ENCODE results near the gene GTPBP3.

Gene GTPBP3

GRCh38 chr19:17303167-17303939 is 34.0 kb upstream of the GTPBP3 start, which contains the start of gene ABHD8:
Gene ABHD8, minus strand, starts transcription at chr19:17303425. Its CDS starts 1,809 bp downstream, at chr19:17301616.
- H3K27me3 ChIP-seq (ENCODE audit: control insufficient read depth, insufficient read depth, low read length): no peaks in the 10 kb centered on the region
- H3K4me3 ChIP-seq (ENCODE audit: low read length): peak within 1 kb of the TSS; percentile 36
- H3K36me3 ChIP-seq (ENCODE audit: control insufficient read depth, insufficient read depth, low read length): no peaks in the 10 kb centered on the region
- peaks cover 32% of the 10 kb centered on the region for H3K4me1 ChIP-seq (ENCODE audit: control insufficient read depth, insufficient read depth, low read length)
- no peaks in the 10 kb centered on the region for H3K9me3 ChIP-seq (ENCODE audit: control insufficient read depth, low read length)
- H3K9ac ChIP-seq (ENCODE audit: low read length): peak within 1 kb of the TSS; percentile 75

GRCh38 chr19:17303940-17304267 is 33.4 kb upstream of the GTPBP3 start:
- Histone ChIP-seq H3K4me1 (ENCODE audit: control insufficient read depth, insufficient read depth, low read length) (peaks cover 32% of the 10 kb centered on the region), H3K27me3 (ENCODE audit: control insufficient read depth, insufficient read depth, low read length) (no peaks in the 10 kb centered on the region), H3K9ac (ENCODE audit: low read length) (no peak overlapping the region), H3K4me3 (ENCODE audit: low read length) (no peak overlapping the region), H3K36me3 (ENCODE audit: control insufficient read depth, insufficient read depth, low read length) (no peaks in the 10 kb centered on the region), H3K9me3 (ENCODE audit: control insufficient read depth, low read length) (no peaks in the 10 kb centered on the region)

- no peaks in the 10 kb centered on the region for H3K36me3 ChIP-seq (ENCODE audit: control insufficient read depth, insufficient read depth, low read length)
- H3K4me1 ChIP-seq (ENCODE audit: control insufficient read depth, insufficient read depth, low read length): peaks cover 32% of the 10 kb centered on the region
- no peak overlapping the region for H3K4me3 ChIP-seq (ENCODE audit: low read length)
- H3K9ac ChIP-seq (ENCODE audit: low read length): no peak overlapping the region
- H3K27me3 ChIP-seq (ENCODE audit: control insufficient read depth, insufficient read depth, low read length): no peaks in the 10 kb centered on the region
- no peaks in the 10 kb centered on the region for H3K9me3 ChIP-seq (ENCODE audit: control insufficient read depth, low read length)
These were observed 32.8 kb upstream of the GTPBP3 start for GRCh38 chr19:17304386-17305215.

GRCh38 chr19:17305216-17305516 is 32.2 kb upstream of the GTPBP3 start:
- no peaks in the 10 kb centered on the region for H3K36me3 ChIP-seq (ENCODE audit: control insufficient read depth, insufficient read depth, low read length)
- no peak overlapping the region for H3K4me3 ChIP-seq (ENCODE audit: low read length)
- peaks cover 37% of the 10 kb centered on the region for H3K4me1 ChIP-seq (ENCODE audit: control insufficient read depth, insufficient read depth, low read length)
- no peaks in the 10 kb centered on the region for H3K27me3 ChIP-seq (ENCODE audit: control insufficient read depth, insufficient read depth, low read length)
- no peaks in the 10 kb centered on the region for H3K9me3 ChIP-seq (ENCODE audit: control insufficient read depth, low read length)
- no peak overlapping the region for H3K9ac ChIP-seq (ENCODE audit: low read length)

- Histone ChIP-seq H3K9ac (ENCODE audit: low read length) (peak within 1 kb of the TSS; percentile 88), H3K4me1 (ENCODE audit: control insufficient read depth, insufficient read depth, low read length) (peaks cover 42% of the 10 kb centered on the region)
These were observed 31.7 kb upstream of the GTPBP3 start, which contains the start of gene MRPL34 for GRCh38 chr19:17305517-17306284. Gene MRPL34, plus strand, starts transcription at chr19:17305872. Its CDS starts 21 bp downstream, at chr19:17305893.

GRCh38 chr19:17306285-17306714 is 31.1 kb upstream of the GTPBP3 start:
- Histone ChIP-seq H3K9ac (ENCODE audit: low read length) (peak overlapping the region; percentile 88), H3K36me3 (ENCODE audit: control insufficient read depth, insufficient read depth, low read length) (no peaks in the 10 kb centered on the region), H3K4me3 (ENCODE audit: low read length) (peak overlapping the region; percentile 23), H3K9me3 (ENCODE audit: control insufficient read depth, low read length) (no peaks in the 10 kb centered on the region), H3K4me1 (ENCODE audit: control insufficient read depth, insufficient read depth, low read length) (peaks cover 48% of the 10 kb centered on the region), H3K27me3 (ENCODE audit: control insufficient read depth, insufficient read depth, low read length) (no peaks in the 10 kb centered on the region)

More at GRCh38 chr19:17305517-17306284, 31.7 kb upstream of the GTPBP3 start, which contains the start of gene MRPL34:
- Histone ChIP-seq H3K36me3 (ENCODE audit: control insufficient read depth, insufficient read depth, low read length) (no peaks in the 10 kb centered on the region), H3K4me3 (ENCODE audit: low read length) (peak within 1 kb of the TSS; percentile 23), H3K27me3 (ENCODE audit: control insufficient read depth, insufficient read depth, low read length) (no peaks in the 10 kb centered on the region), H3K9me3 (ENCODE audit: control insufficient read depth, low read length) (no peaks in the 10 kb centered on the region)

GRCh38 chr19:17307876-17308377 is 29.4 kb upstream of the GTPBP3 start:
- H3K27me3 ChIP-seq (ENCODE audit: control insufficient read depth, insufficient read depth, low read length): no peaks in the 10 kb centered on the region
- H3K36me3 ChIP-seq (ENCODE audit: control insufficient read depth, insufficient read depth, low read length): no peaks in the 10 kb centered on the region
- no peak overlapping the region for H3K4me3 ChIP-seq (ENCODE audit: low read length)
- H3K4me1 ChIP-seq (ENCODE audit: control insufficient read depth, insufficient read depth, low read length): peaks cover 57% of the 10 kb centered on the region
- no peaks in the 10 kb centered on the region for H3K9me3 ChIP-seq (ENCODE audit: control insufficient read depth, low read length)
- no peak overlapping the region for H3K9ac ChIP-seq (ENCODE audit: low read length)

- H3K9ac ChIP-seq (ENCODE audit: low read length): peak within 1 kb of the TSS; percentile 93
- peaks cover 9% of the 10 kb centered on the region for H3K36me3 ChIP-seq (ENCODE audit: control insufficient read depth, insufficient read depth, low read length)
- H3K4me3 ChIP-seq (ENCODE audit: low read length): peak within 1 kb of the TSS; percentile 76
- no peaks in the 10 kb centered on the region for H3K9me3 ChIP-seq (ENCODE audit: control insufficient read depth, low read length)
- no peaks in the 10 kb centered on the region for H3K27me3 ChIP-seq (ENCODE audit: control insufficient read depth, insufficient read depth, low read length)
- peaks cover 53% of the 10 kb centered on the region for H3K4me1 ChIP-seq (ENCODE audit: control insufficient read depth, insufficient read depth, low read length)
These were observed 28.0 kb upstream of the GTPBP3 start, which contains the start of gene DDA1 for GRCh38 chr19:17309198-17309964. Gene DDA1, plus strand, starts transcription at chr19:17309563. Its CDS starts 92 bp downstream, at chr19:17309655.

- Histone ChIP-seq H3K4me3 (ENCODE audit: low read length) (peak overlapping the region; percentile 76), H3K9me3 (ENCODE audit: control insufficient read depth, low read length) (no peaks in the 10 kb centered on the region), H3K9ac (ENCODE audit: low read length) (peak overlapping the region; percentile 93)
These were observed 27.3 kb upstream of the GTPBP3 start for GRCh38 chr19:17309965-17310461.

GRCh38 chr19:17311455-17312188 is 25.7 kb upstream of the GTPBP3 start:
- H3K36me3 ChIP-seq (ENCODE audit: control insufficient read depth, insufficient read depth, low read length): peaks cover 13% of the 10 kb centered on the region
- H3K4me1 ChIP-seq (ENCODE audit: control insufficient read depth, insufficient read depth, low read length): peaks cover 46% of the 10 kb centered on the region

More at GRCh38 chr19:17309965-17310461, 27.3 kb upstream of the GTPBP3 start:
- peaks cover 47% of the 10 kb centered on the region for H3K4me1 ChIP-seq (ENCODE audit: control insufficient read depth, insufficient read depth, low read length)
- H3K27me3 ChIP-seq (ENCODE audit: control insufficient read depth, insufficient read depth, low read length): no peaks in the 10 kb centered on the region
- H3K36me3 ChIP-seq (ENCODE audit: control insufficient read depth, insufficient read depth, low read length): peaks cover 13% of the 10 kb centered on the region

More at GRCh38 chr19:17311455-17312188, 25.7 kb upstream of the GTPBP3 start:
- Histone ChIP-seq H3K27me3 (ENCODE audit: control insufficient read depth, insufficient read depth, low read length) (no peaks in the 10 kb centered on the region), H3K9ac (ENCODE audit: low read length) (peak overlapping the region; percentile 33), H3K4me3 (ENCODE audit: low read length) (no peak overlapping the region), H3K9me3 (ENCODE audit: control insufficient read depth, low read length) (no peaks in the 10 kb centered on the region)

Measured in mucosa of stomach (tissue), 1 donor.